ENCODE measurements around the gene JAKMIP3.

DNA sequence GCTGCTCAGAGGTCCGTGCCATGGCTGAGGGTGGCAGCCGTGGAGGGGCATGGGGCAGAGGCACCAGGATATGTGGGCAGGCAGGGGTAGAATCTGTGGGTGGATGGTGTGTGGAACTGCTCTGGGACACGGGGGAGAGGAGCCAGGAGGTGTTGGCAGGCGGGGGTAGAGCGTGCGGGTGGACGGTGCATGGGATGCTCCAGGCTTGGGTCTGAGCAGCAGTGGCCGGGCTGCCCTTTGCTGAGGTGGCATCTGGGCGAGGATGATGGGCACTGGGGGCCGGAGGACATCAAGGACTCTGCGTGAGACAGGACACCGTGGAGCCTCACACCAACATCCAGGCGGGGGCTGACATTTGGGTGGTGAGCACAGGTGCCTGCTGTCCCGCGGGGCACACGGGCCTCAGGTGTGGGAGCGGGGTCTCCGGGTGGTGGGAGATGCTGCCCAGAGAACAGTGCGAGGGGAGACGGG, 46.2 kb downstream of the JAKMIP3 start:
- TF ChIP-seq, protein P1, sequence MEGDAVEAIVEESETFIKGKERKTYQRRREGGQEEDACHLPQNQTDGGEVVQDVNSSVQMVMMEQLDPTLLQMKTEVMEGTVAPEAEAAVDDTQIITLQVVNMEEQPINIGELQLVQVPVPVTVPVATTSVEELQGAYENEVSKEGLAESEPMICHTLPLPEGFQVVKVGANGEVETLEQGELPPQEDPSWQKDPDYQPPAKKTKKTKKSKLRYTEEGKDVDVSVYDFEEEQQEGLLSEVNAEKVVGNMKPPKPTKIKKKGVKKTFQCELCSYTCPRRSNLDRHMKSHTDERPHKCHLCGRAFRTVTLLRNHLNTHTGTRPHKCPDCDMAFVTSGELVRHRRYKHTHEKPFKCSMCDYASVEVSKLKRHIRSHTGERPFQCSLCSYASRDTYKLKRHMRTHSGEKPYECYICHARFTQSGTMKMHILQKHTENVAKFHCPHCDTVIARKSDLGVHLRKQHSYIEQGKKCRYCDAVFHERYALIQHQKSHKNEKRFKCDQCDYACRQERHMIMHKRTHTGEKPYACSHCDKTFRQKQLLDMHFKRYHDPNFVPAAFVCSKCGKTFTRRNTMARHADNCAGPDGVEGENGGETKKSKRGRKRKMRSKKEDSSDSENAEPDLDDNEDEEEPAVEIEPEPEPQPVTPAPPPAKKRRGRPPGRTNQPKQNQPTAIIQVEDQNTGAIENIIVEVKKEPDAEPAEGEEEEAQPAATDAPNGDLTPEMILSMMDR (conservative IDR thresholded peaks at IDR 0.05; ENCODE audit: low read depth, low read length), result no peak
- no peak for TF ChIP-seq EZH2 (IDR thresholded peaks at IDR 0.05; ENCODE audit: borderline replicate concordance, low read depth, low read length, poor library complexity, severe bottlenecking)

Measured in A673 (cell line).